GM13976 (cell line): ENCODE data around the gene AVEN.

Experiments used
- DNase-seq: peaks from one replicate; pipeline ENCODE4 v3.0.0; 2012; ENCODE audit warnings: low spot score
- in situ Hi-C: fragments of 300-500 bp; cut with MboI; formaldehyde crosslinking; loops from one replicate; pipeline ENCODE4 v1.12.0; 2022; ENCODE audit warnings: low sequenced_read_pairs, mixed read lengths, inconsistent platforms; ENCODE audit not compliant: unreplicated experiment
- TF ChIP-seq, protein P1 (sequence below): IDR thresholded peaks from 2 replicates; pipeline ENCODE4 v1.5.1; 2012; ENCODE audit warnings: borderline replicate concordance, mild to moderate bottlenecking; ENCODE audit not compliant: insufficient read depth; ENCODE audit errors: extremely low read depth, missing control alignments, control extremely low read depth

Gene AVEN

DNA sequence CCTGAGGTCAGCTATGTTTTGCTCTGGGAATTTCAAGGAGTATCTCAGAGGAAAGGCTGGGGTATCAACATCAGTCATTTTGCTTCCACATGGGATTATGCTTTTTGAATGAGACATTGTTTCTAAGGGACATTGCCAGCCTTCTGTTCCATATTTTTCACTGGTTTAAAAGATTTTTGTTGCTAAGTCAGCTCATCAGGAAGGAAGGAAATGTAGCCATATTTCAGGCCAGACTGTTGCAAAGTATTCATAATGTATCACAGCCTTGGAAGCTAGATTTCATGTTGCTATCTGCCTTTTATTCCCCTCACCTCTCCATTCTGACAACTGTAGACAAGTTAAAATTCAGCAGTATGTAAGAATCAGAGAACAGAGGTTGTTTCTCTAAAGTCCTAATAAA lies 131.7 kb downstream of the AVEN start:
- TF ChIP-seq, protein P1, sequence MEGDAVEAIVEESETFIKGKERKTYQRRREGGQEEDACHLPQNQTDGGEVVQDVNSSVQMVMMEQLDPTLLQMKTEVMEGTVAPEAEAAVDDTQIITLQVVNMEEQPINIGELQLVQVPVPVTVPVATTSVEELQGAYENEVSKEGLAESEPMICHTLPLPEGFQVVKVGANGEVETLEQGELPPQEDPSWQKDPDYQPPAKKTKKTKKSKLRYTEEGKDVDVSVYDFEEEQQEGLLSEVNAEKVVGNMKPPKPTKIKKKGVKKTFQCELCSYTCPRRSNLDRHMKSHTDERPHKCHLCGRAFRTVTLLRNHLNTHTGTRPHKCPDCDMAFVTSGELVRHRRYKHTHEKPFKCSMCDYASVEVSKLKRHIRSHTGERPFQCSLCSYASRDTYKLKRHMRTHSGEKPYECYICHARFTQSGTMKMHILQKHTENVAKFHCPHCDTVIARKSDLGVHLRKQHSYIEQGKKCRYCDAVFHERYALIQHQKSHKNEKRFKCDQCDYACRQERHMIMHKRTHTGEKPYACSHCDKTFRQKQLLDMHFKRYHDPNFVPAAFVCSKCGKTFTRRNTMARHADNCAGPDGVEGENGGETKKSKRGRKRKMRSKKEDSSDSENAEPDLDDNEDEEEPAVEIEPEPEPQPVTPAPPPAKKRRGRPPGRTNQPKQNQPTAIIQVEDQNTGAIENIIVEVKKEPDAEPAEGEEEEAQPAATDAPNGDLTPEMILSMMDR = no peak
- in situ Hi-C loops = no loop called here
- DNase-seq = no peak

DNA sequence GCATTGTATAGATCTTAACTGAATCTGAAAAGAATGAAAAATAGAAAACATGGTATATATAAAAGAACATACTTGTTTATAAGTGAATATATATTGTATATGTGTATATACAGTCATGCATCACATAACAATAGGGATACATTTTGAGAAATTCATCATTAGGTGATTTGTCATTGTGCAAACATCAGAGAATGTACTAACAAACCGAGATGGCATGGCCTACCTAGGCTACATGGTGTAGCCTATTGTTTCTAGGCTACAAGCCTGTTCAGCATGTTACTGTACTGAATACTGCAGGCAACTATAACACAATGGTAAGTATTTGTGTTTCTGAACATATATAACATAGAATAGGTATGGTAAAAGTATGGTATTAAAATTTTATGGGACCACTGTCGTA lies 135.3 kb downstream of the AVEN start:
- in situ Hi-C loops = no loop called here

DNA sequence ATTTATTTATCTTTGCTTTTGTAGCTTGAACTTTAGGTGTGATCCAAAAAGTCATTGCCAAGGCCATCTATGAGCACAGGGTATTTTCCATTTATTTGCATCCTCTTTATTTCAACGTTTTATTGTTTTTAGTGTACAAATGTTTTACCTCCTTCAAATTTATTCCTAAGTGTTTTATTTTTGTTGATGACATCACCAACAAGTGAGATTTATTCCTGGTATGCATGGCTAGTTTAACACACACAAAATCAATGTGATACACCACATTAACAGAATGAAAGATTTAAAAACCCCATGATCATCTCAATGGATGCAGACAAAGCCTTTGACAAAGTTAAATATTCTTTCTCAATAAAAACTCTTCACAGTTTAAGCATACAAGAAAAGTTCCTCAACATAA lies 137.0 kb downstream of the AVEN start:
- TF ChIP-seq, protein P1 = no peak
- no peak for DNase-seq
- in situ Hi-C loops = no loop called here

More for the DNA sequence above, 135.3 kb downstream of the AVEN start:
- TF ChIP-seq, protein P1 = no peak
- DNase-seq = no peak

DNA sequence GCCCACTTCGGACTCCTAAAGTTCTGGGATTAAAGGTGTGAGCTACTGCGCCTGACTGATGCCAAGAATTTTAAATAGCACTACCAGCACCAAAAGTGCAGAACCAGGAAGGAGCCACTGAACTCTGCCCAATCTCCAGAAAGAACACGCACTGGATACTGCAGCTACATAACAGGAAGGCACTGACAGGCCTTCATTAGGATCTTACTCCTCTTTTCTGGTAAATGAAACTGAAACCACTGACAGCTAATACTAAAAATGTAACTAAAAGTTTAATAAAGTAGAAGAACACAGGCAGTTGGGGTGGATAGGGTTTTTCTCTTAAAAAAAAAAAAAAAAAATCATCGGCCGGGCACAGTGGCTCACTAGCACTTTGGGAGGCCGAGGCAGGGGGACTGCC lies 144.8 kb downstream of the AVEN start:
- no peak for DNase-seq
- in situ Hi-C loops = no loop called here
- TF ChIP-seq, protein P1 = no peak

DNA sequence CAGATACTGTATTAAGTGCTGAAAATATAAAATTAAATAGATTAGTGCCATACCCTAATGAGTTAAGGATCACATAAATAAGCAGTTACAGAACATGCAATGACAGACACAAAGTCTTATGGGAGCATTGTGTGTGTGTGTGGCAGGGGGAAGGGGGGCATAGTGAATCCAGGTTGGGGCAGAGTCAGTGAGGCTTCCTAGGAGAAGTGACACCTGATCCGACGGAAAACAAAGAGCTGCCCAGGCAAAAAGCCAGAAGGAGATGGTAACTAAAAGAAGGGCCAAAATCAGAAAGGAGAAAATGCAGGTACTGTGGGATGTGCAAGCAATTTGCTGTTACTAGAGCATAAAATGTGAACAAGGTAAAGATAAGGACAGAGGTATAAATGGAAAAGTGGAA lies 150.8 kb downstream of the AVEN start:
- TF ChIP-seq, protein P1 = no peak
- no peak for DNase-seq
- in situ Hi-C loops = no loop called here

DNA sequence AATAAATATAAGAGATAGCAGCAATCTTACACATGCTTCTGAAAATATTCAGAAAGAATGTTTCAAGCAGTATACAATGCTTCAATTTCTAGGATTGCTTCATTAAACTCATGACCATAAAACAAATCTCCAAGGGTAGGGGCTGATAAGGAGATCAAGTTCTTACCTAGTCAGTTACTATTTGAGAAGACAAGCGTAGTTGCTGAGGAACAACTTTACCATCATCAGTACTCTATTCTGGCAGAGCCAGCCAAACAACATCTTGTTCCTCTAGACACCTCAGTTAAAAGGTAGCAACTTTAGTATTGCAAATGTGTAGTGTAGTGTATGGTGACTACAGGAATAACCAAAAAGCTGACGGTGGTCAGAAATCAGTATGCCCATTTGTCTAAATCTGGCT lies 156.1 kb downstream of the AVEN start:
- TF ChIP-seq, protein P1 = no peak
- DNase-seq = no peak
- in situ Hi-C loops = no loop called here

DNA sequence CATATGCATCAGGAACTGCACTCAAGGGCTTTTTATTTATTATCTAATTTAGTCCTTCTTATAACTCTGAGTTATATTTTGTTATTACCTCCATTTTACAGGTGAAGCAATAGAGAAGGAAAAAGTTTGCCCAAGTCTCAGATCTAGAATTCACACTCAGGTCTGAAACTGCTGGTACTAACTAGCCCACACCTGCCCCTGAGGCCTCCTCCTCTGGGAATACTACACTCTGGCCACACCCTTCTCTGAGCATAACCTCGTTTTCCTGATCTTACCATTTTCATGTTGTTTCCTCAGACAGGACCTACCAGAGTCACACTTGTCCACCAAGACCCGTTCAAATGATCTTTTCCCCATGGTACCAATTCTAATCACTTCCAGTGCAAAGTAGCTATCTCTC lies 164.8 kb downstream of the AVEN start:
- no peak for DNase-seq
- TF ChIP-seq, protein P1 = no peak
- in situ Hi-C loops = no loop called here
